Purkinje cell (primary cell): ENCODE data around the gene TRIAP1. TPM values are rescaled to one million over a fixed set of nuclear protein-coding genes. Genes with fewer than 3 reads are reported as not detected.

ENCODE experiments used
- polyA plus RNA-seq: library from polyadenylated mRNA; unstranded; fragments of >200 nt; fragmentation: Nextera tagmentation; gene quantifications from 2 replicates; pipeline ENCODE4 v1.2.1, GENCODE V29; 2014

Gene TRIAP1
- polyA plus RNA-seq: 71.4 and 75.6 TPM in 2 replicates

DNA sequence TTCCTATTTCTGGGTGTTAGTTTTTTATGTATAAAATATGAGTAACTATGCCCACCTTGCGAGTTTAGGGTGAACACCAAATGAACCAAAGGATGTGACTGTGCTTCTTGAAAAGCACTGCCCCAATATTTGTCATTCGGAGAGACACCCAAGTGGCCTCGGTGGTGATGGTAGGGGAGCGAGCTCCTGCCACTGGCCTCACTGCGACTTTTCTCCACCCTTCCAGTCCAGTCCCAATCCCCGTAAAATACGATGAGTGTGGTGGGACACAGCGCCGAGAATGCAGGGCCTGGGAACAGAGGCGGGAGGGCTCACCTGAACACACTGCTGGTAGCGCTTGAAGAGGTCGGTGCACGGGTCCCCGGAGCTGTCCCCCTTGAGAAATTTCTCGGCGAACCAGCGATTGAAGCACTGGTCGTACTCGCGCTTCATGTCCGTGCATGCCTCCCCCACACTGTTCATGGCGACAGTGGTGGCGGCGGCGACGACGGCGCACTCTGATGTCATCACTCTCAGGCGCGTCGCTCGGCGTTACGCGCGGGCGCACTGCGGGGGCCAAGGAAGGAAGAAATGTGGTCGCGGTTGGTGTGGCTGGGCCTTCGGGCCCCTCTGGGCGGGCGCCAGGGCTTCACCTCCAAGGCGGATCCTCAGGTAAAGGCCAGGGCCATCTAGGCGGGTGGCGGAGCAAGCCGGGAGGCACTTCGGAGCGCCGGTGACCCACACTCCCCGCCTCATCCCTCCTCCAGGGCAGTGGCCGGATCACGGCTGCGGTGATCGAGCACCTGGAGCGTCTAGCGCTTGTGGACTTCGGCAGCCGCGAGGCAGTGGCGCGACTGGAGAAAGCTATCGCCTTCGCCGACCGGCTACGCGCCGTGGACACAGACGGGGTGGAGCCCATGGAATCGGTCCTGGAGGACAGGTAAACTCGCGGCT lies at the start of gene TRIAP1, which contains the start of gene GATC:
TSS of gene TRIAP1 (minus strand) at position 474 of the 933 bp plus-strand sequence. CDS start at position 462, 12 bp downstream.
TSS of gene GATC (plus strand) at position 534 of the 933 bp plus-strand sequence. CDS start at position 571, 37 bp downstream.

DNA sequence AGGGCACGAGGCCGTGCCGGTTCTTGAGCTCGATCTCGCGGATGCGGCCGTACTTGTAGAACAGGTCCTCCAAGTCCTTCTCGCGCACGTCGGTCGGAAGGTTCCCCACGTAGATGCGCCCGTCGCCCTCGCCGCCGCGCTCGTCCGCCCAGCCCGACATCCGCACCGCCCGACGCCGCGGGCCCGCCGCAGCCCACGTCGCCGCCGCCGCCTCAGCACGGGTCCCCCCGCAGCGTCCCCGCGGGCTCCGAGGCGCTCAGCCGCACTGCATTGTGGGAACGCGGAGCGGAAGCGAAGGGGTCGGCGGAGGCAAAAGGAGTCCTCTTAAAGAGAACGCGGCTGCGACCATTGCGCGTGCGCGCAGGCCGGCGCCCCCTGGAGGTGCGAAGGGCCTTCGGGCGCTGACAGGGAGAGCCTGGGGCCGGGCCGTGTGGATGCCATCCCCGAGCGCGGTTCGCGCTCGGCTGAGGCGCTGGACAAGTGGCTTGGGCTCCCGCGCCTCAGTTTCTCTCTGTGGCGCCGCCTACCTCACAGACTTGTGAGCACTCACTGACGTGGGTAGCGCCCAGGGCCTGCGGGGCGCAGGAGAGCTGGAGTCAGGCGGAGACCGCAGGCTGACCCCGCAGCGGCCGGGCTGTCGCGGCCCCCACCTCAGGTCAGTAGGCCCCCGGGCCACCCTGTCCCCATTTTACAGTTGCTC lies 23.4 kb upstream of the TRIAP1 start, which contains the start of gene SRSF9:
TSS of gene SRSF9 (minus strand) at position 299 of the 700 bp plus-strand sequence. CDS start at position 160, 139 bp downstream.

DNA sequence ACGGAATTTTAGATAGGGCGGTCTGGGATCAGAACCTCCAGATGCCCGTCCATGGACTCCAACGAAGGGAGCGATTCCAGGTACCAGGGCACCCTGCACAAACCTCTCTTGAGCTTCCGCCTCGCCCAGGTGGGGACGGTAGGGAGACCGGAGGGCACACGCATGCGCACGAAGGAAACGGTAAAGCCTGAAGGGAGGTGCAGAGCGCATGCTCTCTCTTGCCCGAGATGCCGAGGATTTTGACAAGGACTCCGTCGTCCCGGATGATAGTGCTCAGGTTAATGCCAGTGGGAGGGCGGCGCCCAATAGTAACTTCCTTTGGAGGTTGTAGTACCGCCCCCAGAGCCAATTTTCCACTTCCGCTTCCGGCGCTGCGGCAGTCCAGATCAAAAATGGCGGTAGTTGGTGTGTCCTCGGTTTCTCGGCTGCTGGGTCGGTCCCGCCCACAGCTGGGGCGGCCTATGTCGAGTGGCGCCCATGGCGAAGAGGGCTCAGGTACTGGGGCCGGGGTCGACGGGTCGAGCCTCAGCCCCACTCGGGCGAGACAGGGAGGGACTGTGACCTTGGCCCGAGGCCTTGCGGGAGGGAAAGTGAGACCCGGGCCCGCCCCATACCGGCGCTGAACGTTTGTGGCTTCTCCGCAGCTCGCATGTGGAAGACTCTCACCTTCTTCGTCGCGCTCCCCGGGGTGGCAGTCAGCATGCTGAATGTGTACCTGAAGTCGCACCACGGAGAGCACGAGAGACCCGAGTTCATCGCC lies 8.3 kb downstream of the TRIAP1 start, which contains the start of gene COX6A1:
TSS of gene COX6A1 (plus strand) at position 379 of the 760 bp plus-strand sequence. CDS start at position 393, 14 bp downstream.

Other genes starting within 250 kb of the TRIAP1 start
- gene RPLP0, start 245.3 kb downstream of the TRIAP1 start, polyA plus RNA-seq: 136 and 147 TPM in 2 replicates
- 0.21 and 0.66 TPM in 2 replicates for gene PXN, start 180.7 kb downstream of the TRIAP1 start, polyA plus RNA-seq
- gene RNU4-2, start 154.5 kb downstream of the TRIAP1 start, polyA plus RNA-seq: not detected in 2 replicates
- not detected in 2 replicates for gene RNU4-1, start 153.1 kb downstream of the TRIAP1 start, polyA plus RNA-seq
- gene SIRT4, start 144.1 kb downstream of the TRIAP1 start, polyA plus RNA-seq: 6.4 and 12.6 TPM in 2 replicates
- not detected in 2 replicates for gene PLA2G1B, start 118.6 kb downstream of the TRIAP1 start, polyA plus RNA-seq
- gene MSI1, start 77.2 kb downstream of the TRIAP1 start, polyA plus RNA-seq: 0.73 and 1.0 TPM in 2 replicates
- gene COX6A1, start 8.3 kb downstream of the TRIAP1 start, polyA plus RNA-seq: 1,271 and 1,904 TPM in 2 replicates
- 4.8 and 8.5 TPM in 2 replicates for gene GATC, start 60 bp upstream of the TRIAP1 start, polyA plus RNA-seq
- 49.0 and 57.2 TPM in 2 replicates for gene SRSF9, start 23.4 kb upstream of the TRIAP1 start, polyA plus RNA-seq
- gene DYNLL1, start 49.7 kb upstream of the TRIAP1 start, polyA plus RNA-seq: 1,021 and 1,881 TPM in 2 replicates
- 18.9 and 21.7 TPM in 2 replicates for gene COQ5, start 82.8 kb upstream of the TRIAP1 start, polyA plus RNA-seq
- gene RNF10, start 88.0 kb upstream of the TRIAP1 start, polyA plus RNA-seq: 94.8 and 105 TPM in 2 replicates
- 146 and 150 TPM in 2 replicates for gene POP5, start 135.0 kb upstream of the TRIAP1 start, polyA plus RNA-seq
- 6.3 and 13.1 TPM in 2 replicates for gene CABP1, start 194.2 kb upstream of the TRIAP1 start, polyA plus RNA-seq
- gene MLEC, start 240.8 kb upstream of the TRIAP1 start, polyA plus RNA-seq: 68.9 and 84.1 TPM in 2 replicates